SK-N-SH treated with all-trans-retinoic acid at 6 μM for 48 hours (cell line): ENCODE data around the gene OXSR1.

Experiments used
- GLIS3 ChIP-seq: fragments of 250-450 bp; sonication (Bioruptor Pico); IDR thresholded peaks from 2 replicates; pipeline ENCODE4 v1.5.0; 2020; ENCODE audit warnings: mild to moderate bottlenecking, moderate library complexity
- ISL1 ChIP-seq: fragments of 250-450 bp; sonication (Bioruptor Pico); IDR thresholded peaks from 2 replicates; pipeline ENCODE4 v2.1.2; 2022; ENCODE audit warnings: mild to moderate bottlenecking, moderate library complexity
- RARB ChIP-seq: fragments of 250-450 bp; sonication (Bioruptor Pico); IDR thresholded peaks from 2 replicates; pipeline ENCODE4 v1.8.0; 2021; ENCODE audit warnings: mild to moderate bottlenecking, moderate library complexity
- SNAI2 ChIP-seq: fragments of 250-450 bp; sonication (Bioruptor Pico); IDR thresholded peaks from 2 replicates; pipeline ENCODE4 v1.5.0; 2020; ENCODE audit warnings: mild to moderate bottlenecking, moderate library complexity
- TOX ChIP-seq: fragments of 250-450 bp; sonication (Bioruptor Pico); IDR thresholded peaks from 2 replicates; pipeline ENCODE4 v1.8.0; 2021; ENCODE audit warnings: mild to moderate bottlenecking, moderate library complexity, borderline replicate concordance
- ZFP3 ChIP-seq: fragments of 250-450 bp; sonication (Bioruptor Pico); IDR thresholded peaks from 2 replicates; pipeline ENCODE4 v1.5.0; 2020; ENCODE audit warnings: mild to moderate bottlenecking, moderate library complexity
- ZNF70 ChIP-seq: fragments of 450-650 bp; formaldehyde crosslinking; IDR thresholded peaks from 2 replicates; pipeline ENCODE4 v1.5.0; 2020; ENCODE audit warnings: mild to moderate bottlenecking, moderate library complexity
- TF ChIP-seq, protein P1 (sequence below): fragments of 250-450 bp; sonication (Bioruptor Pico); IDR thresholded peaks from 2 replicates; pipeline ENCODE4 v1.5.1; 2020; ENCODE audit warnings: low read depth, mild to moderate bottlenecking, moderate library complexity
- TF ChIP-seq, protein P2 (sequence below): fragments of 250-450 bp; sonication (Bioruptor Pico); IDR thresholded peaks from 2 replicates; pipeline ENCODE4 v1.8.0; 2020; ENCODE audit warnings: mild to moderate bottlenecking, moderate library complexity, borderline replicate concordance

GRCh38 chr3:38139652-38140051, 25.7 kb upstream of the OXSR1 start:
- TF ChIP-seq ISL1 (no peak), RARB (CRISPR knock-in tag) (no peak), TOX (CRISPR knock-in tag) (no peak), ZFP3 (CRISPR knock-in tag) (no peak), GLIS3 (no peak), SNAI2 (CRISPR knock-in tag) (no peak), ZNF70 (CRISPR knock-in tag) (no peak)
- TF ChIP-seq, protein P1, sequence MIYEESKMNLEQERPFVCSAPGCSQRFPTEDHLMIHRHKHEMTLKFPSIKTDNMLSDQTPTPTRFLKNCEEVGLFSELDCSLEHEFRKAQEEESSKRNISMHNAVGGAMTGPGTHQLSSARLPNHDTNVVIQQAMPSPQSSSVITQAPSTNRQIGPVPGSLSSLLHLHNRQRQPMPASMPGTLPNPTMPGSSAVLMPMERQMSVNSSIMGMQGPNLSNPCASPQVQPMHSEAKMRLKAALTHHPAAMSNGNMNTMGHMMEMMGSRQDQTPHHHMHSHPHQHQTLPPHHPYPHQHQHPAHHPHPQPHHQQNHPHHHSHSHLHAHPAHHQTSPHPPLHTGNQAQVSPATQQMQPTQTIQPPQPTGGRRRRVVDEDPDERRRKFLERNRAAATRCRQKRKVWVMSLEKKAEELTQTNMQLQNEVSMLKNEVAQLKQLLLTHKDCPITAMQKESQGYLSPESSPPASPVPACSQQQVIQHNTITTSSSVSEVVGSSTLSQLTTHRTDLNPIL, result no peak
- TF ChIP-seq, protein P2, sequence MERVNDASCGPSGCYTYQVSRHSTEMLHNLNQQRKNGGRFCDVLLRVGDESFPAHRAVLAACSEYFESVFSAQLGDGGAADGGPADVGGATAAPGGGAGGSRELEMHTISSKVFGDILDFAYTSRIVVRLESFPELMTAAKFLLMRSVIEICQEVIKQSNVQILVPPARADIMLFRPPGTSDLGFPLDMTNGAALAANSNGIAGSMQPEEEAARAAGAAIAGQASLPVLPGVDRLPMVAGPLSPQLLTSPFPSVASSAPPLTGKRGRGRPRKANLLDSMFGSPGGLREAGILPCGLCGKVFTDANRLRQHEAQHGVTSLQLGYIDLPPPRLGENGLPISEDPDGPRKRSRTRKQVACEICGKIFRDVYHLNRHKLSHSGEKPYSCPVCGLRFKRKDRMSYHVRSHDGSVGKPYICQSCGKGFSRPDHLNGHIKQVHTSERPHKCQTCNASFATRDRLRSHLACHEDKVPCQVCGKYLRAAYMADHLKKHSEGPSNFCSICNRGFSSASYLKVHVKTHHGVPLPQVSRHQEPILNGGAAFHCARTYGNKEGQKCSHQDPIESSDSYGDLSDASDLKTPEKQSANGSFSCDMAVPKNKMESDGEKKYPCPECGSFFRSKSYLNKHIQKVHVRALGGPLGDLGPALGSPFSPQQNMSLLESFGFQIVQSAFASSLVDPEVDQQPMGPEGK, result no peak
